H1 (cell line): Measurements from ENCODE around the gene TNXB. TPM values are rescaled to one million over a fixed set of nuclear protein-coding genes. Genes with fewer than 3 reads are reported as not detected.

Experiments
- CTCF ChIA-PET: fragments of 300-600 bp; sonication (Branson Sonifier 250); formaldehyde crosslinking; loops from one replicate; lab custom pipeline; 2021; ENCODE audit not compliant: partially characterized antibody; lab: Charles Lee
- POLR2A ChIA-PET: fragments of 300-600 bp; sonication (Branson Sonifier 250); formaldehyde crosslinking; loops from one replicate; lab custom pipeline; 2021; ENCODE audit warnings: inconsistent platforms; ENCODE audit not compliant: partially characterized antibody; lab: Charles Lee
- DNase-seq, 2 experiments: peaks; one replicate each; pipeline versions ENCODE4 v3.0.0 to v3.0.0-alpha.2; 2010 to 2022; ENCODE audit warnings: low spot score in 2 of 2, low read depth in 1 of 2, mixed read lengths in 1 of 2
- FAIRE-seq: peaks from 2 replicates; lab custom pipeline; 2011; peaks lifted over from hg19 to GRCh38; lab: Jason Lieb, UNC
- H2AFZ ChIP-seq: 2 replicates; pipeline ENCODE4 v1.8.1; 2012; ENCODE audit warnings: low read length, inconsistent platforms
- H2AK5ac ChIP-seq: 2 replicates; pipeline ENCODE4 v1.6.1; 2013; ENCODE audit warnings: low read depth, low read length
- H2BK120ac ChIP-seq: replicated peaks from 2 replicates; pipeline ENCODE3; 2013; ENCODE audit warnings: low read depth, low read length, inconsistent platforms
- H2BK12ac ChIP-seq: 2 replicates; pipeline ENCODE4 v1.6.1; 2013; ENCODE audit warnings: low read depth, low read length
- H2BK15ac ChIP-seq: 2 replicates; pipeline ENCODE4 v1.6.1; 2013; ENCODE audit warnings: low read length
- H2BK20ac ChIP-seq: 2 replicates; pipeline ENCODE4 v1.6.1; 2013; ENCODE audit warnings: low read length
- H2BK5ac ChIP-seq: 2 replicates; pipeline ENCODE4 v1.6.1; 2013; ENCODE audit warnings: low read depth, low read length
- H3K14ac ChIP-seq: 2 replicates; pipeline ENCODE4 v1.6.1; 2013; ENCODE audit warnings: inconsistent platforms; ENCODE audit not compliant: insufficient read length
- H3K18ac ChIP-seq: 2 replicates; pipeline ENCODE4 v1.6.1; 2013; ENCODE audit warnings: low read length; ENCODE audit errors: extremely low read depth
- H3K23ac ChIP-seq: 2 replicates; pipeline ENCODE4 v1.6.1; 2013; ENCODE audit warnings: inconsistent platforms; ENCODE audit not compliant: insufficient read length
- H3K23me2 ChIP-seq: 2 replicates; pipeline ENCODE4 v1.6.1; 2013; ENCODE audit warnings: low read depth, low read length
- H3K27ac ChIP-seq: 2 replicates; pipeline ENCODE4 v1.6.1; 2011; ENCODE audit warnings: low read depth, low read length, inconsistent platforms
- H3K27me3 ChIP-seq, 4 experiments: replicated peaks in 1 of 4; 1 replicate in 1 of 4; 2 replicates in 3 of 4; pipeline versions ENCODE4 v1.6.1 to v1.8.1; 2011 to 2013; ENCODE audit warnings: low read length in 3 of 4, mild to moderate bottlenecking in 3 of 4, inconsistent platforms in 2 of 4, mixed read lengths in 2 of 4, moderate library complexity in 1 of 4; ENCODE audit not compliant: control insufficient read depth in 3 of 4, insufficient read depth in 3 of 4; ENCODE audit errors: extremely low read depth in 1 of 4
- H3K36me3 ChIP-seq, 4 experiments: 2 replicates each; pipeline versions ENCODE4 v1.6.1 to v1.8.1; 2011 to 2013; ENCODE audit warnings: mild to moderate bottlenecking in 4 of 4, low read length in 3 of 4, moderate library complexity in 2 of 4, control low read depth in 1 of 4, inconsistent platforms in 1 of 4; ENCODE audit not compliant: insufficient read depth in 4 of 4, control insufficient read depth in 2 of 4
- H3K4ac ChIP-seq: replicated peaks from 2 replicates; pipeline ENCODE3; 2013; ENCODE audit warnings: low read length, low read depth, mixed read lengths, inconsistent platforms; ENCODE audit not compliant: insufficient read length
- H3K4me1 ChIP-seq, 4 experiments: replicated peaks in 1 of 4; 1 replicate in 1 of 4; 2 replicates in 3 of 4; pipeline versions ENCODE4 v1.6.1 to v1.8.1; 2011 to 2013; ENCODE audit warnings: low read length in 3 of 4, inconsistent platforms in 2 of 4, mixed read lengths in 1 of 4; ENCODE audit not compliant: insufficient read depth in 4 of 4, control insufficient read depth in 3 of 4
- H3K4me2 ChIP-seq, 2 experiments: 2 replicates each; pipeline versions ENCODE4 v1.6.1 to v1.8.1; 2011 to 2013; ENCODE audit warnings: low read depth in 2 of 2, low read length in 2 of 2, control low read depth in 1 of 2, inconsistent platforms in 1 of 2, mild to moderate bottlenecking in 1 of 2; ENCODE audit not compliant: insufficient read depth in 1 of 2
- H3K4me3 ChIP-seq, 4 experiments: fragments of 200-600, 300-600 bp in 1 of 4; sonication (generic), shearing (Covaris generic), sonication (Bioruptor Twin) in 1 of 4; 2 replicates each; pipeline versions ENCODE4 v1.5.1 to v1.8.1; 2011 to 2016; ENCODE audit warnings: low read length in 4 of 4, low read depth in 3 of 4, control low read depth in 2 of 4, inconsistent platforms in 2 of 4, mild to moderate bottlenecking in 2 of 4, mixed read lengths in 1 of 4, moderate library complexity in 1 of 4; ENCODE audit not compliant: insufficient read depth in 2 of 4; ENCODE audit errors: extremely low read depth in 1 of 4
- H3K56ac ChIP-seq: replicated peaks from 2 replicates; pipeline ENCODE3; 2013; ENCODE audit warnings: low read depth, mild to moderate bottlenecking, mixed read lengths, low read length, inconsistent platforms; ENCODE audit not compliant: insufficient read length
- H3K79me1 ChIP-seq: 2 replicates; pipeline ENCODE4 v1.6.1; 2013; ENCODE audit warnings: low read depth, low read length, control low read depth
- H3K79me2 ChIP-seq, 2 experiments: 2 replicates each; pipeline versions ENCODE4 v1.6.1 to v1.8.1; 2012 to 2013; ENCODE audit warnings: low read length in 2 of 2, mild to moderate bottlenecking in 2 of 2, inconsistent platforms in 1 of 2; ENCODE audit not compliant: insufficient read depth in 2 of 2, control insufficient read depth in 1 of 2
- H3K9ac ChIP-seq, 4 experiments: replicated peaks in 1 of 4; 1 replicate in 1 of 4; 2 replicates in 3 of 4; pipeline versions ENCODE4 v1.6.1 to v1.8.1; 2011 to 2013; ENCODE audit warnings: low read depth in 3 of 4, low read length in 3 of 4, control low read depth in 2 of 4, mild to moderate bottlenecking in 2 of 4, moderate library complexity in 2 of 4, inconsistent platforms in 1 of 4; ENCODE audit errors: extremely low read depth in 1 of 4
- H3K9me3 ChIP-seq, 2 experiments: 2 replicates each; pipeline versions ENCODE4 v1.6.1 to v1.8.1; 2012 to 2013; ENCODE audit warnings: mild to moderate bottlenecking in 2 of 2, moderate library complexity in 2 of 2, control low read depth in 1 of 2, inconsistent platforms in 1 of 2, low read depth in 1 of 2, low read length in 1 of 2, mixed read lengths in 1 of 2; ENCODE audit not compliant: insufficient read depth in 2 of 2
- H4K20me1 ChIP-seq, 2 experiments: replicated peaks in 1 of 2; 2 replicates each; pipeline versions ENCODE3 to v1.8.1; 2011 to 2013; ENCODE audit warnings: inconsistent platforms in 2 of 2, low read length in 2 of 2, mild to moderate bottlenecking in 1 of 2; ENCODE audit not compliant: insufficient read depth in 2 of 2, control insufficient read depth in 1 of 2
- H4K5ac ChIP-seq: 2 replicates; pipeline ENCODE4 v1.6.1; 2013; ENCODE audit warnings: low read length, low read depth, mixed read lengths, inconsistent platforms; ENCODE audit not compliant: insufficient read length
- H4K8ac ChIP-seq: 2 replicates; pipeline ENCODE4 v1.8.0; 2013; ENCODE audit warnings: mild to moderate bottlenecking, moderate library complexity, low read length, inconsistent platforms; ENCODE audit not compliant: insufficient read depth; ENCODE audit errors: extremely low read depth
- H4K91ac ChIP-seq: replicated peaks from 2 replicates; pipeline ENCODE3; 2013; ENCODE audit warnings: low read length, mixed read lengths, inconsistent platforms; ENCODE audit not compliant: insufficient read length
- BRCA1 ChIP-seq: IDR thresholded peaks from 2 replicates; pipeline ENCODE4 v1.6.1; 2012; ENCODE audit warnings: low read depth, low read length, improper control_type of control experiment
- CTBP2 ChIP-seq: IDR thresholded peaks from 2 replicates; pipeline ENCODE4 v1.7.0; 2011; ENCODE audit warnings: borderline replicate concordance, mild to moderate bottlenecking, moderate library complexity, mixed read lengths, low read length; ENCODE audit not compliant: insufficient read depth, insufficient read length
- HDAC6 ChIP-seq: IDR thresholded peaks from one replicate; pipeline ENCODE4 v1.7.1; 2012; ENCODE audit warnings: low read depth, mild to moderate bottlenecking, inconsistent platforms, low read length, moderate library complexity
- MAFK ChIP-seq: IDR thresholded peaks from 2 replicates; pipeline ENCODE4 v1.6.1; 2012; ENCODE audit warnings: low read depth, mild to moderate bottlenecking, improper control_type of control experiment, low read length
- RNF2 ChIP-seq: fragments of 200-900, 300-1000 bp; sonication (generic); IDR thresholded peaks from 2 replicates; pipeline ENCODE4 v1.7.1; 2016; ENCODE audit warnings: borderline replicate concordance, low read depth, mild to moderate bottlenecking, antibody characterized with exemption, low read length; ENCODE audit not compliant: poor library complexity, severe bottlenecking; ENCODE audit errors: missing control alignments
- WGBS, 2 experiments: shearing (Covaris generic) in 1 of 2; methylation state at CpG; one replicate each; pipeline versions ENCODE4 v1.1.6 to v1.1.7; 2013 to 2015; ENCODE audit warnings: low lambda C conversion rate in 2 of 2, mixed read lengths in 2 of 2, inconsistent platforms in 1 of 2, low coverage in 1 of 2, missing lambda C conversion rate in 1 of 2; ENCODE audit not compliant: insufficient replicate concordance in 2 of 2, insufficient coverage in 1 of 2, insufficient read length in 1 of 2; ENCODE audit errors: extremely low coverage in 1 of 2, missing lambda C conversion rate in 1 of 2; 5-methylcytosine and 5-hydroxymethylcytosine counted together
- polyA plus RNA-seq, 7 experiments: library from polyadenylated mRNA; depleted of rRNA in 3 of 7; stranded (reverse) in 5 of 7; unstranded in 2 of 7; fragments of >200 nt in 5 of 7; fragments of 200-250 nt in 2 of 7; gene quantifications; 1 replicate in 5 of 7; 2 replicates in 1 of 7; 4 replicates in 1 of 7; pipeline versions ENCODE4 v1.2.1 to v1.2.3, GENCODE V29; 2011 to 2013; ENCODE audit warnings: missing spikeins in 2 of 7, mixed read lengths in 2 of 7
- total RNA-seq: library from RNA; stranded (reverse); fragmentation: NEBNext Ultra II Directional; extraction: Animal tissue kit (Norgen Biotek cat#: 25700); gene quantifications from 2 replicates; pipeline ENCODE4 v1.2.1, GENCODE V29; 2021
- TF ChIP-seq, protein P1 (sequence below): IDR thresholded peaks from 2 replicates; pipeline ENCODE4 v1.6.1; 2012; ENCODE audit warnings: inconsistent platforms
- TF ChIP-seq, protein P2 (sequence below): IDR thresholded peaks from 2 replicates; pipeline ENCODE4 v1.6.1; 2012; ENCODE audit warnings: low read length, inconsistent platforms

The TNXB gene
- total and polyA plus RNA-seq, 2 of the 8 experiments (the other 6 are each of a cell fraction or from before 2014, with no cell fraction given) = 3.1 to 4.8 TPM

DNA sequence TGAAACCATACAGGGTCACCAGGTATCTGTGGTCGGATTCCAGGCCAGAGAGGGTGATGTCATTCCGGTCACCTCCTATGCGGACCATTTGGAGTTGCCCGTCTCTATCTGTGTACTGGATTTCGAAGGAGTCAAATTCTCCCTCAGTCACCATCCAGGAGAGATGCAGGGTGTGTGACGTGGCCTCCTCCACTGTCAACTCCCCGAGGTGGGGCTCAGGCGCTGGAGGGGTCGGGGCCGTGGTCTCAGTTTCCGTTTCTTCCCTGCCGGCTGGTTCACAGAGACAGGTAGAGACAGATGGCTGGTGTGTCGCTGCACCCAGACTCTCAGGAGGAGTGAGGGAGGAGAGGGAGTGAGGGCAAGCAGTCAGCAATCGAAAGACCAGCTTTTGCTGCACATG, 40.3 kb downstream of the TNXB start:
- H2BK120ac ChIP-seq = no peak overlapping the region
- H3K36me3 ChIP-seq = no peaks in the 10 kb centered on the region
- DNase-seq (no peak), FAIRE-seq (no peak)
- ChIA-PET CTCF (interaction anchor here (2.6 kb wide), 1 partner anchor 21 kb away, joined by 13 read pairs; no protein-coding TSS in a partner anchor), POLR2A (no interaction called here)
- H3K4me3 ChIP-seq = no peak overlapping the region
- H3K4me1 ChIP-seq = peaks cover 0 to 8% (median 5%) of the 10 kb centered on the region in 4 experiments; a peak in 6 of 7 replicates
- H3K23me2 ChIP-seq = no peaks in the 10 kb centered on the region
- H3K18ac ChIP-seq = no peak overlapping the region
- H3K27ac ChIP-seq = no peak overlapping the region
- no peak overlapping the region for H4K91ac ChIP-seq
- H2BK20ac ChIP-seq = no peak overlapping the region
- WGBS, 2 experiments = 93% methylated on average over 13 of the region's 14 CpGs; no CpG with 5 or more reads in 1 of the 2 experiments
- H3K79me1 ChIP-seq = no peaks in the 10 kb centered on the region
- H4K8ac ChIP-seq = no peak overlapping the region
- H2AFZ ChIP-seq = no peak overlapping the region
- H2AK5ac ChIP-seq = no peak overlapping the region
- H3K4ac ChIP-seq = no peak overlapping the region
- H3K23ac ChIP-seq = no peak overlapping the region
- H3K9ac ChIP-seq = no peak overlapping the region
- no peak overlapping the region for H3K14ac ChIP-seq
- no peak overlapping the region for H2BK5ac ChIP-seq
- no peak overlapping the region for H4K5ac ChIP-seq
- H3K9me3 ChIP-seq = no peaks in the 10 kb centered on the region
- no peak overlapping the region for H3K56ac ChIP-seq
- no peak overlapping the region for H3K4me2 ChIP-seq
- H3K27me3 ChIP-seq = no peaks in the 10 kb centered on the region; a peak in 1 of 7 replicates
- H2BK12ac ChIP-seq = no peak overlapping the region
- no peaks in the 10 kb centered on the region for H4K20me1 ChIP-seq
- no peak overlapping the region for H2BK15ac ChIP-seq
- no peak for TF ChIP-seq HDAC6
- TF ChIP-seq, protein P1, sequence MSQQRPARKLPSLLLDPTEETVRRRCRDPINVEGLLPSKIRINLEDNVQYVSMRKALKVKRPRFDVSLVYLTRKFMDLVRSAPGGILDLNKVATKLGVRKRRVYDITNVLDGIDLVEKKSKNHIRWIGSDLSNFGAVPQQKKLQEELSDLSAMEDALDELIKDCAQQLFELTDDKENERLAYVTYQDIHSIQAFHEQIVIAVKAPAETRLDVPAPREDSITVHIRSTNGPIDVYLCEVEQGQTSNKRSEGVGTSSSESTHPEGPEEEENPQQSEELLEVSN = no peak
- no peak for TF ChIP-seq BRCA1
- TF ChIP-seq, protein P2, sequence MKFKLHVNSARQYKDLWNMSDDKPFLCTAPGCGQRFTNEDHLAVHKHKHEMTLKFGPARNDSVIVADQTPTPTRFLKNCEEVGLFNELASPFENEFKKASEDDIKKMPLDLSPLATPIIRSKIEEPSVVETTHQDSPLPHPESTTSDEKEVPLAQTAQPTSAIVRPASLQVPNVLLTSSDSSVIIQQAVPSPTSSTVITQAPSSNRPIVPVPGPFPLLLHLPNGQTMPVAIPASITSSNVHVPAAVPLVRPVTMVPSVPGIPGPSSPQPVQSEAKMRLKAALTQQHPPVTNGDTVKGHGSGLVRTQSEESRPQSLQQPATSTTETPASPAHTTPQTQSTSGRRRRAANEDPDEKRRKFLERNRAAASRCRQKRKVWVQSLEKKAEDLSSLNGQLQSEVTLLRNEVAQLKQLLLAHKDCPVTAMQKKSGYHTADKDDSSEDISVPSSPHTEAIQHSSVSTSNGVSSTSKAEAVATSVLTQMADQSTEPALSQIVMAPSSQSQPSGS = no peak
- TF ChIP-seq MAFK = no peak
- no peak for TF ChIP-seq RNF2
- no peak for TF ChIP-seq CTBP2
- H3K79me2 ChIP-seq = no peaks in the 10 kb centered on the region
